PFSK-1 (cell line): Measurements from ENCODE around the gene DIAPH3.

Experiments
- FOXP2 ChIP-seq: optimal IDR thresholded peaks from 2 replicates; pipeline ENCODE3; 2011; ENCODE audit warnings: borderline replicate concordance, control low read depth, inconsistent platforms; ENCODE audit not compliant: insufficient read depth; ENCODE audit errors: extremely low read length, extremely low read depth
- POLR2AphosphoS5 ChIP-seq: IDR thresholded peaks from 2 replicates; pipeline ENCODE4 v1.6.1; 2012; ENCODE audit warnings: low read depth, mild to moderate bottlenecking, control low read depth, low read length, moderate library complexity
- SIN3A ChIP-seq: IDR thresholded peaks from 2 replicates; pipeline ENCODE4 v1.6.1; 2012; ENCODE audit warnings: mild to moderate bottlenecking, low read length, moderate library complexity, borderline replicate concordance; ENCODE audit not compliant: insufficient read depth
- TAF1 ChIP-seq: IDR thresholded peaks from 2 replicates; pipeline ENCODE4 v1.6.1; 2012; ENCODE audit warnings: low read length, control low read depth, borderline replicate concordance; ENCODE audit not compliant: insufficient read depth
- TF ChIP-seq, protein P1 (sequence below), 2 experiments: IDR thresholded peaks; 2 replicates each; pipeline versions ENCODE4 v1.6.1 to v1.8.0; 2011 to 2012; ENCODE audit warnings: low read depth in 2 of 2, low read length in 2 of 2, control low read depth in 1 of 2, inconsistent platforms in 1 of 2, mild to moderate bottlenecking in 1 of 2, moderate library complexity in 1 of 2; ENCODE audit not compliant: insufficient read depth in 1 of 2

Gene DIAPH3

DNA sequence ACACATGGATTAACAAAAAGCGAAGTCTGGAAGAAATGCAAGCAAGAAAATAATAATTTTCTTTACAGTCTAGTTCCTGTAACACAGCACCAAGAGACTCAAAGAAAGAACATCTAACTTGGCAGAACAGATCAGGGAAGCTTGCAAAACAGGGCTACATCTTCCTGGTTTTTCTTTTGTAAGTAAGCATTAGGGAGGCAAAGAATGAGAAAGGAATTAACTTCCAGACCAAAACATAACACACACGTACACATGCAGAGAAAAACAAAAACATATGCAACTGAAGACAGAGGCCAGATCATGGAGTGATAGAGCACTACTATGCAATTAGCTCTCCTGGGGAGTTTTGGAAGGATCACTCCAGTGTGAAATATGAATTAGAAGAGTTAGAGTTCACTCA lies 120.5 kb downstream of the DIAPH3 start:
- TF ChIP-seq, protein P1, sequence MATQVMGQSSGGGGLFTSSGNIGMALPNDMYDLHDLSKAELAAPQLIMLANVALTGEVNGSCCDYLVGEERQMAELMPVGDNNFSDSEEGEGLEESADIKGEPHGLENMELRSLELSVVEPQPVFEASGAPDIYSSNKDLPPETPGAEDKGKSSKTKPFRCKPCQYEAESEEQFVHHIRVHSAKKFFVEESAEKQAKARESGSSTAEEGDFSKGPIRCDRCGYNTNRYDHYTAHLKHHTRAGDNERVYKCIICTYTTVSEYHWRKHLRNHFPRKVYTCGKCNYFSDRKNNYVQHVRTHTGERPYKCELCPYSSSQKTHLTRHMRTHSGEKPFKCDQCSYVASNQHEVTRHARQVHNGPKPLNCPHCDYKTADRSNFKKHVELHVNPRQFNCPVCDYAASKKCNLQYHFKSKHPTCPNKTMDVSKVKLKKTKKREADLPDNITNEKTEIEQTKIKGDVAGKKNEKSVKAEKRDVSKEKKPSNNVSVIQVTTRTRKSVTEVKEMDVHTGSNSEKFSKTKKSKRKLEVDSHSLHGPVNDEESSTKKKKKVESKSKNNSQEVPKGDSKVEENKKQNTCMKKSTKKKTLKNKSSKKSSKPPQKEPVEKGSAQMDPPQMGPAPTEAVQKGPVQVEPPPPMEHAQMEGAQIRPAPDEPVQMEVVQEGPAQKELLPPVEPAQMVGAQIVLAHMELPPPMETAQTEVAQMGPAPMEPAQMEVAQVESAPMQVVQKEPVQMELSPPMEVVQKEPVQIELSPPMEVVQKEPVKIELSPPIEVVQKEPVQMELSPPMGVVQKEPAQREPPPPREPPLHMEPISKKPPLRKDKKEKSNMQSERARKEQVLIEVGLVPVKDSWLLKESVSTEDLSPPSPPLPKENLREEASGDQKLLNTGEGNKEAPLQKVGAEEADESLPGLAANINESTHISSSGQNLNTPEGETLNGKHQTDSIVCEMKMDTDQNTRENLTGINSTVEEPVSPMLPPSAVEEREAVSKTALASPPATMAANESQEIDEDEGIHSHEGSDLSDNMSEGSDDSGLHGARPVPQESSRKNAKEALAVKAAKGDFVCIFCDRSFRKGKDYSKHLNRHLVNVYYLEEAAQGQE (IDR thresholded peaks at IDR 0.05; ENCODE audit: insufficient read depth in 1 of 2, low read depth in 2 of 2, low read length in 2 of 2): no peak
- TF ChIP-seq SIN3A (no peak), TAF1 (no peak), POLR2AphosphoS5 (no peak), FOXP2 (no peak)

DNA sequence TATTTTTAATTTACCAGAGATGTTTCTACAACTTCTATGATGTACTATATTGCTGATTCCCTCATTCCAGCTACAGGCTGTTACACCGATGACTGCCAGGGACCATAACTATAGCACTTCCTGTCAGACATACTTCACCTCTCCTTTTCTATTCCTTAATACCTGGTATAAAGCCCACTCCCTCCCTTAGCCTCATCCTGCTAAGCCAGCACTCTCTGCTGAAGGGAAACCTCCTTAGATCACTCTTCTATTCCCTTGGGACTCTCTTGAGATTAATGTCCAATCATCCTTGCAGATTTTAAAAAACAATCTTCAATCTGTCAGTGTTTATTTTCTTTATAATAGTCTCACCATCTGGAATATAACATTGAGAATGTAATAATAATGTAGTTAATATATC lies 127.9 kb downstream of the DIAPH3 start:
- TF ChIP-seq FOXP2 (no peak), POLR2AphosphoS5 (no peak), TAF1 (no peak), SIN3A (no peak)
- TF ChIP-seq, protein P1 (IDR thresholded peaks at IDR 0.05; ENCODE audit: insufficient read depth in 1 of 2, low read depth in 2 of 2, low read length in 2 of 2): no peak

DNA sequence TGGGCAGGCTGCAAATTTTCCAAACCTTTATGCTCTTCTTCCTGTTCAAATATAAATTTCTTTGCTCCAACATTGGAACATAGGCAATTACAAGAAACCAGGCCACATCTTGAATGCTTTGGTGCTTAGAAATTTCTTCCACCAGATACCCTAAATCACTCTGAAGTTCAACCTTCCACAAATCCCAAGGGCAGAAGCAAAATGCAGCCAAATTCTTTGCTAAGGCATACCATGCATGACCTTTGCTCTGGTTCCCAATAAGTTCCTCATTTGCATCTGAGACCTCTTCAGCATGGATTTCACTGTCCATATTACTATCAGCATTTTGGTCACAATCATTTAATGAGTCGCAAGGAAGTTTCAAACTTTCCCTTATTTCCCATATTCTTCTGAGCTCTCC lies 130.9 kb downstream of the DIAPH3 start:
- TF ChIP-seq TAF1 (no peak), SIN3A (no peak)
- TF ChIP-seq, protein P1 (IDR thresholded peaks at IDR 0.05; ENCODE audit: insufficient read depth in 1 of 2, low read depth in 2 of 2, low read length in 2 of 2): no peak

DNA sequence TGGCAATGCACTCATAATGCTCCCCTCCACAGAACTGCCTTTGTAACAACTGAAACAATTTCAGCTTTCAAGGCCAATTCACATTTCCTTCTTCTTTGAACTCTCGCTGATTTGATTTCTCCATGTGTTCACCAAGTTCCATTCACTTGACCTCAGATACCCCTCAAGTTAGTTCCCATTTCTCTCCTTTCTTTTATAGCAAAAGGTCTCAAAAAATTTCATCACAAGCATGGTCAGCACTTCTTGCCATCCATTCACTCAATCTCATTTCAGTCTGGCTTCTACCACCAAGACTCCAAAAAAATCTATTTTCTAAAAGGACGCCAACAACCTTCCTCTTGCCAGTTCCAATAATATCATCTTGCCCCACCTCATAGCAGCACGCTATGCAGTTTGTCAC lies 135.7 kb downstream of the DIAPH3 start:
- TF ChIP-seq POLR2AphosphoS5 (no peak), SIN3A (no peak), TAF1 (no peak), FOXP2 (no peak)
- TF ChIP-seq, protein P1 (IDR thresholded peaks at IDR 0.05; ENCODE audit: insufficient read depth in 1 of 2, low read depth in 2 of 2, low read length in 2 of 2): no peak

DNA sequence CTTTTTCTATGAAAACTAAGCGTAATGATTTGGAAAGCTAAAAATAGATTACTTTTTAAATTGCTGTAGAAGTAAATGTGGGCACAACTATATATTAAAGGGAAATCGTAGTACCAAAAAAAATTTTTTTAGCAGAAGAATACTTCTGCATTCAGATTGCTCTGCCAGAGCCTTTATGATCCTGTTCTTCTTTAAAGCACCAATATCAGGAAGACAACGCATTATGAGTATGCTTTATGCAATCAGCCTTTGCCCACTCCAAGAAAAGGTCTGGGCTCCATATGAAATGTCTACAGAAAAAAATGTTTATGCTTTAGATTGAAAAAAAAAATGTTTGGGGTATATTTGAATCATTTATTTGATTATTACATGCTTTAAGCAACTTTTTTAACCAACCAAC lies 137.4 kb downstream of the DIAPH3 start:
- TF ChIP-seq POLR2AphosphoS5 (no peak), TAF1 (no peak), FOXP2 (no peak), SIN3A (no peak)
- TF ChIP-seq, protein P1 (IDR thresholded peaks at IDR 0.05; ENCODE audit: insufficient read depth in 1 of 2, low read depth in 2 of 2, low read length in 2 of 2): no peak
